ENCODE results near the gene KCTD11. TPM values are rescaled to one million over a fixed set of nuclear protein-coding genes. Genes with fewer than 3 reads are reported as not detected.

The KCTD11 gene
- total and polyA plus RNA-seq, 2 of the 13 experiments (the other 11 are each of a cell fraction or from before 2014, with no cell fraction given) = 1.6 to 2.6 TPM

GRCh38 chr17:7403043-7403726 is 51.2 kb downstream of the KCTD11 start (continued):
- TF ChIP-seq ZFP91 (CRISPR knock-in tag; IDR thresholded peaks at IDR 0.05; ENCODE audit: borderline replicate concordance) (no peak), ETV5 (CRISPR knock-in tag; IDR thresholded peaks at IDR 0.05; ENCODE audit: borderline replicate concordance) (peak; percentile 22; the same call in 1 of the 2 replicates), ZBTB1 (CRISPR knock-in tag; IDR thresholded peaks at IDR 0.05; ENCODE audit: borderline replicate concordance) (no peak), ZFP1 (CRISPR knock-in tag; IDR thresholded peaks at IDR 0.05) (no peak), POLR2G (IDR thresholded peaks at IDR 0.05; ENCODE audit: low read depth, low read length) (peak; percentile 71; the same call in 1 of the 2 replicates), ZNF564 (CRISPR knock-in tag; IDR thresholded peaks at IDR 0.05) (peak; percentile 37; the same call in 1 of the 2 replicates), ZNF281 (CRISPR knock-in tag; IDR thresholded peaks at IDR 0.05; ENCODE audit: borderline replicate concordance) (peak; percentile 54; the same call in 1 of the 2 replicates), REPIN1 (CRISPR knock-in tag; IDR thresholded peaks at IDR 0.05; ENCODE audit: borderline replicate concordance, low read depth) (0 out of 2 replicates have a peak, but pooled peaks have one; percentile 3), ZNF788 (CRISPR knock-in tag; IDR thresholded peaks at IDR 0.05; ENCODE audit: borderline replicate concordance) (no peak), ZBTB3 (CRISPR knock-in tag; IDR thresholded peaks at IDR 0.05; ENCODE audit: borderline replicate concordance, low read depth) (peak; percentile 28; the same call in 1 of the 2 replicates), CEBPG (CRISPR knock-in tag; IDR thresholded peaks at IDR 0.05) (peak; percentile 50), MYC (CRISPR knock-in tag; IDR thresholded peaks at IDR 0.05; ENCODE audit: borderline replicate concordance) (peak; percentile 23; the same call in 1 of the 2 replicates), SALL1 (CRISPR knock-in tag; IDR thresholded peaks at IDR 0.05) (peak; percentile 68), ATF2 (CRISPR knock-in tag; IDR thresholded peaks at IDR 0.05) (peak; percentile 54; the same call in 1 of the 2 replicates), TP53 (CRISPR knock-in tag; conservative IDR thresholded peaks at IDR 0.05) (0 out of 2 replicates have a peak, but pooled peaks have one; percentile 6), MTA1 (CRISPR knock-in tag; IDR thresholded peaks at IDR 0.05; ENCODE audit: borderline replicate concordance) (peak; percentile 65; the same call in 1 of the 2 replicates), ZNF143 (CRISPR knock-in tag; IDR thresholded peaks at IDR 0.05) (0 out of 2 replicates have a peak, but pooled peaks have one; percentile 10), FOXA1 (IDR thresholded peaks at IDR 0.05) (no peak), FOXA1 (CRISPR knock-in tag; IDR thresholded peaks at IDR 0.05) (peak; percentile 36; the same call in 1 of the 2 replicates), MLX (CRISPR knock-in tag; IDR thresholded peaks at IDR 0.05) (peak; percentile 24; the same call in 1 of the 2 replicates), CSRNP1 (CRISPR knock-in tag; IDR thresholded peaks at IDR 0.05) (peak; percentile 28; the same call in 1 of the 2 replicates)
